Caco-2 (cell line): ENCODE results near the gene CEP131. TPM values are rescaled to one million over a fixed set of nuclear protein-coding genes. Genes with fewer than 3 reads are reported as not detected.

Source experiments
- BruUV-seq: library from RNA; stranded (reverse); fragments of 400-500 nt; replicated peaks from 2 replicates; lab custom pipeline; 2021; lab: Mats Ljungman, UMichigan
- CTCF ChIA-PET: fragments of 300-600 bp; sonication (Branson Sonifier 250); formaldehyde crosslinking; loops from one replicate; lab custom pipeline; 2022; ENCODE audit warnings: antibody characterized with exemption; lab: Charles Lee
- POLR2A ChIA-PET: fragments of 300-600 bp; sonication (Branson Sonifier 250); formaldehyde crosslinking; loops from one replicate; lab custom pipeline; 2022; ENCODE audit warnings: antibody characterized with exemption; lab: Charles Lee
- DNase-seq, 2 experiments: peaks; one replicate each; pipeline versions ENCODE4 v3.0.0 to v3.0.0-alpha.2; 2020 to 2022
- H3K27me3 ChIP-seq: replicated peaks from 2 replicates; pipeline ENCODE4 v1.6.0; 2011; ENCODE audit warnings: low read length; ENCODE audit not compliant: control insufficient read depth, insufficient read depth
- H3K36me3 ChIP-seq: 2 replicates; pipeline ENCODE4 v1.5.1; 2011; ENCODE audit warnings: low read length; ENCODE audit not compliant: control insufficient read depth, insufficient read depth
- H3K4me1 ChIP-seq: fragments of 250-450 bp; sonication (Bioruptor Pico); 2 replicates; pipeline ENCODE4 v1.5.1; 2020; ENCODE audit warnings: mild to moderate bottlenecking
- H3K4me3 ChIP-seq: 2 replicates; pipeline ENCODE4 v1.5.1; 2011; ENCODE audit warnings: low read depth, mild to moderate bottlenecking, control low read depth, low read length
- H3K9me3 ChIP-seq: fragments of 250-450 bp; sonication (Bioruptor Pico); 2 replicates; pipeline ENCODE4 v1.5.1; 2020; ENCODE audit warnings: mild to moderate bottlenecking, moderate library complexity
- H3K27ac Mint-ChIP-seq: one replicate; pipeline ENCODE4 v1.8.0; 2022; ENCODE audit warnings: mixed read lengths; ENCODE audit not compliant: unreplicated experiment
- H3K27me3 Mint-ChIP-seq: one replicate; pipeline ENCODE4 v1.8.0; 2022; ENCODE audit warnings: mixed read lengths; ENCODE audit not compliant: insufficient read depth, unreplicated experiment
- H3K36me3 Mint-ChIP-seq: one replicate; pipeline ENCODE4 v1.8.0; 2022; ENCODE audit warnings: mild to moderate bottlenecking, mixed read lengths; ENCODE audit not compliant: insufficient read depth, unreplicated experiment
- H3K4me1 Mint-ChIP-seq: one replicate; pipeline ENCODE4 v1.8.0; 2022; ENCODE audit warnings: low read depth, mixed read lengths; ENCODE audit not compliant: unreplicated experiment
- H3K4me3 Mint-ChIP-seq: one replicate; pipeline ENCODE4 v1.8.0; 2022; ENCODE audit warnings: mild to moderate bottlenecking, moderate library complexity, mixed read lengths; ENCODE audit not compliant: unreplicated experiment
- H3K9me3 Mint-ChIP-seq: one replicate; pipeline ENCODE4 v1.8.0; 2022; ENCODE audit warnings: mixed read lengths; ENCODE audit not compliant: unreplicated experiment
- intact Hi-C: fragments of 100-400 bp; cut with micrococcal nuclease; formaldehyde crosslinking; loops from one replicate; pipeline ENCODE4 v1.10.0; 2022; ENCODE audit not compliant: unreplicated experiment
- total RNA-seq: library from RNA; stranded (reverse); gene quantifications from 2 replicates; pipeline ENCODE4 v1.2.3, GENCODE V29; 2022
- TF ChIP-seq, protein P1 (sequence below), 2 experiments: fragments of 200-600 bp in 1 of 2; IDR thresholded peaks; 1 replicate in 1 of 2; 2 replicates in 1 of 2; pipeline versions ENCODE4 v1.5.1 to v1.8.0; 2011 to 2022; ENCODE audit warnings: antibody characterized with exemption in 1 of 2, control low read depth in 1 of 2, inconsistent platforms in 1 of 2, low read depth in 1 of 2, low read length in 1 of 2, mild to moderate bottlenecking in 1 of 2, moderate library complexity in 1 of 2; ENCODE audit not compliant: insufficient read depth in 1 of 2, severe bottlenecking in 1 of 2, unreplicated experiment in 1 of 2

Gene CEP131
- total RNA-seq, 1 experiment from 2014 or later: 28.4 TPM

DNA sequence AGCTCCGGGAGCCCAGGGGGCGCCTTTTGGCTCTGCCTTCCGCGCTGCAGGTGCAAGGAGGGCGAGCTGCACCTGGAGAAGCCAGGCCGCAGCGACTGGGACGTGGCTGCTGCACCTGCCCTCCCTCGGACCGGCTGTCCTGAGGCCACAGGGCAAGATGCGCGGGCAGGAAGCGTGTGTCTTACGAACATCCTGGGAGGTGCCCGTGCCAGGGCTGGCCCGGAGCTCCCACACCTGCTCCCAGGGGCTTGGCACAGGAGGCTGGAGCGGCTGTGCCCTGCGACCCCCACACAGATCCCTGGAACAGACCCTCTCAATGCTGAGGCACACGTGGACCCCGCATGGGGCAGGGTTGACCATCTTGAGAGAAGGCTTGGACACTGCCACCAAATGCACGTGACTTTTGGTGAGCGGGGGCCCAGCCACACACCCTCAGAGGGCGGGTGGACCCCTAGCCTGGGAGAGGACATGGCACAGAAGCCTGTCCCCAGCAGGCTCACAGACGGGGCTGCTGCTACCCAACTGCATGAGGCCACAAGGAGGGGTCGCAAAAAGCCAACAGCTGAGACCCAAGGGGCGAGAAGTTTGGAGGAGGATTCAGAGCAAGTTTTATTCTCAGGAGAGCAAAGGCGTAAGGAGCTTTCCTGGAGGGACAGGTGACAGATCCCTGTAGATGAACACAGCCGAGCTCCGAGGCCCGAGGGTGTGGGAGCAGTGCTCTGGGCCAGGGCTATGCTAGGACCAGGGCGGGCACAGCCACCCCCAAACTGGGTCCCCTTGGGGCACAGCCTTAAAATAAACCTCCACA lies 27.7 kb upstream of the CEP131 start:
- Mint-ChIP-seq H3K4me3 (no peak overlapping the region), H3K27me3 (no peaks in the 10 kb centered on the region), H3K27ac (no peak overlapping the region), H3K9me3 (no peaks in the 10 kb centered on the region), H3K4me1 (no peaks in the 10 kb centered on the region), H3K36me3 (peaks cover 69% of the 10 kb centered on the region)
- DNase-seq: no peak
- no peaks in the 10 kb centered on the region for H3K4me1 ChIP-seq
- CTCF ChIA-PET: interaction anchor here (0.6 kb wide), 1 partner anchor 239 kb away, joined by 3 read pairs; no protein-coding TSS in a partner anchor
- no TSS peak for BruUV-seq
- peaks cover 3% of the 10 kb centered on the region; the same call in 1 of the 2 replicates for H3K36me3 ChIP-seq
- intact Hi-C loops: no loop called here
- TF ChIP-seq, protein P1, sequence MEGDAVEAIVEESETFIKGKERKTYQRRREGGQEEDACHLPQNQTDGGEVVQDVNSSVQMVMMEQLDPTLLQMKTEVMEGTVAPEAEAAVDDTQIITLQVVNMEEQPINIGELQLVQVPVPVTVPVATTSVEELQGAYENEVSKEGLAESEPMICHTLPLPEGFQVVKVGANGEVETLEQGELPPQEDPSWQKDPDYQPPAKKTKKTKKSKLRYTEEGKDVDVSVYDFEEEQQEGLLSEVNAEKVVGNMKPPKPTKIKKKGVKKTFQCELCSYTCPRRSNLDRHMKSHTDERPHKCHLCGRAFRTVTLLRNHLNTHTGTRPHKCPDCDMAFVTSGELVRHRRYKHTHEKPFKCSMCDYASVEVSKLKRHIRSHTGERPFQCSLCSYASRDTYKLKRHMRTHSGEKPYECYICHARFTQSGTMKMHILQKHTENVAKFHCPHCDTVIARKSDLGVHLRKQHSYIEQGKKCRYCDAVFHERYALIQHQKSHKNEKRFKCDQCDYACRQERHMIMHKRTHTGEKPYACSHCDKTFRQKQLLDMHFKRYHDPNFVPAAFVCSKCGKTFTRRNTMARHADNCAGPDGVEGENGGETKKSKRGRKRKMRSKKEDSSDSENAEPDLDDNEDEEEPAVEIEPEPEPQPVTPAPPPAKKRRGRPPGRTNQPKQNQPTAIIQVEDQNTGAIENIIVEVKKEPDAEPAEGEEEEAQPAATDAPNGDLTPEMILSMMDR (IDR thresholded peaks at IDR 0.05; ENCODE audit: insufficient read depth in 1 of 2, low read depth in 1 of 2, low read length in 1 of 2, severe bottlenecking in 1 of 2, unreplicated experiment in 1 of 2): no peak
- no peak overlapping the region for H3K4me3 ChIP-seq
- POLR2A ChIA-PET: no interaction called here
- H3K27me3 ChIP-seq: no peaks in the 10 kb centered on the region
- H3K9me3 ChIP-seq: peaks cover 6% of the 10 kb centered on the region; the same call in 1 of the 2 replicates

DNA sequence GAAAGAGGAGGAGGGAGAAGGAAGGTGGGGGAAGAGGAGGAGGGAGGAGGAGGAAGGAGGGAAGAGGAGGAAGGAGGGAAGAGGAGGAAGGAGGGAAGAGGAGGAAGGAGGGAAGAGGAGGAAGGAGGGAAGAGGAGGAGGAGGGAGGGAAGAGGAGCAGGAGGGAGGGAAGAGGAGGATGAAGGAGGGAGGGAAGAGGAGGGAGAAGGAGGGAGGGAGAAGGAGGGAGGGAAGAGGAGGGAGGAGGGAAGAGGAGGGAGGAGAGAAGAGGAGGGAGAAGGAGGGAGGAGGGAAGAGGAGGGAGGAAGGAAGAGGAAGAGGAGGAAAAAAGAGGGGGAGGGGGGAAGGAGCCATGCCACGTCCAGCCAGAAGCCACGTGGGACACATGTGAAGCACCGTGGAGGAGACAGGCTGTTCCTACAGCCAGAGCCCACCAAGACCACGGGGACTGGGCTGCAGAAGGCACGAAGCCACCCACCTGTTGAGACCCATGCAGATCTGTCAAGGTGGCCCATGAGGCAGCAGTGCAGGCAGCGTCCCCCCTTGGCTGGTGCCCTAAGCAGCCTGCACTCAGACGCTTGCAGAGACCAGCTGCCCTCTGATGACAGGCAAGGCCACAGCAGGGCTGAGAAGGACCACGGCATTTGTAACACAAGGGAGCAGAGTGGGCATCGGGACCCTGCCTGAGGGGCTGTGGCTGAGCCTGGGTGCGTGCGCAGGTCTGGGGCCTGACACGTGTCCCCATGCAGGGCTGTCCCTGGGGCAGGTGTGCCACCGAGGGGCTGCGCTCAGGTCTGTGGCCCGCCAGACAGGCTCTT lies 26.7 kb upstream of the CEP131 start:
- no peaks in the 10 kb centered on the region for H3K27me3 Mint-ChIP-seq
- ChIA-PET POLR2A (no interaction called here), CTCF (no interaction called here)
- TF ChIP-seq, protein P1 (IDR thresholded peaks at IDR 0.05; ENCODE audit: insufficient read depth in 1 of 2, low read depth in 1 of 2, low read length in 1 of 2, severe bottlenecking in 1 of 2, unreplicated experiment in 1 of 2): no peak
- Histone ChIP-seq H3K4me3 (no peak overlapping the region), H3K4me1 (no peaks in the 10 kb centered on the region), H3K9me3 (peaks cover 6% of the 10 kb centered on the region; the same call in 1 of the 2 replicates), H3K27me3 (no peaks in the 10 kb centered on the region), H3K36me3 (peaks cover 3% of the 10 kb centered on the region; the same call in 1 of the 2 replicates)
- H3K4me1 Mint-ChIP-seq: no peaks in the 10 kb centered on the region
- no peaks in the 10 kb centered on the region for H3K9me3 Mint-ChIP-seq
- H3K4me3 Mint-ChIP-seq: no peak overlapping the region
- peaks cover 77% of the 10 kb centered on the region for H3K36me3 Mint-ChIP-seq
- DNase-seq: no peak
- intact Hi-C loops: no loop called here
- BruUV-seq: no TSS peak
- no peak overlapping the region for H3K27ac Mint-ChIP-seq

DNA sequence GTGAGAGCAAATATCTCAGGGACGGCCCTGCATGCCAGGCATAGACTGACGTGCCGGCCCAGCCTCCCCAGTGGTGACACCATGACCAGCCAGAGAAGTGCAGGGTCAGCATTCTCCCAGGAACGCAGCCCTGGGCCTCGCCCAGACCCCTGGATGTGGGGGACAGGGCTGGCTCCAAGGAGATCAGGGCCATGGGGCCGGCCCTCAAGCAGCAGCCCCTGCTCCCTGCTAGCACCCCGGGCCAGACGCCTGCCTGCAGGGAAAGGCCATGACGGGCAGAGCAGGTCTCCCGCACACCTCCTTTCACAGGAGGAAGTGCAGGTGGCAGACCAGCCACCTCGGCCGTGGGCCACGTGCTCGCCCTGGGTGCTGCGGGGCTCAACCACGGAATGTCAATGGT lies 25.9 kb upstream of the CEP131 start:
- CTCF ChIA-PET: no interaction called here
- Mint-ChIP-seq H3K36me3 (peaks cover 83% of the 10 kb centered on the region), H3K9me3 (no peaks in the 10 kb centered on the region), H3K4me1 (no peaks in the 10 kb centered on the region), H3K4me3 (no peak overlapping the region), H3K27ac (no peak overlapping the region), H3K27me3 (no peaks in the 10 kb centered on the region)
- TF ChIP-seq, protein P1 (IDR thresholded peaks at IDR 0.05; ENCODE audit: insufficient read depth in 1 of 2, low read depth in 1 of 2, low read length in 1 of 2, severe bottlenecking in 1 of 2, unreplicated experiment in 1 of 2): no peak
- Histone ChIP-seq H3K4me1 (no peaks in the 10 kb centered on the region), H3K27me3 (no peaks in the 10 kb centered on the region), H3K9me3 (peaks cover 6% of the 10 kb centered on the region; the same call in 1 of the 2 replicates), H3K4me3 (no peak overlapping the region), H3K36me3 (peaks cover 3% of the 10 kb centered on the region; the same call in 1 of the 2 replicates)
- POLR2A ChIA-PET: no interaction called here
- no TSS peak for BruUV-seq
- intact Hi-C loops: no loop called here
- no peak for DNase-seq
